ENCODE data around the gene MTPN.

GRCh38 chr7:135932131-135932530, 45.0 kb downstream of the MTPN start:
- TF ChIP-seq POLR2A (IDR thresholded peaks at IDR 0.05) (no peak), CTCF (IDR thresholded peaks at IDR 0.05) (no peak)
